Peyer's patch (tissue), 4 donors: Measurements from ENCODE around the gene SMYD3. TPM values are rescaled to one million over a fixed set of nuclear protein-coding genes. Genes with fewer than 3 reads are reported as not detected.

Source experiments
- DNase-seq, 3 donors: peaks; one replicate each; pipeline ENCODE4 v3.0.0-alpha.2; 2017 to 2019
- H3K27ac ChIP-seq, 4 donors: fragments of 200-600 bp; sonication (generic); one replicate each; pipeline ENCODE4 v1.5.1; 2016 to 2019
- H3K27me3 ChIP-seq, 2 donors: fragments of 200-600 bp; sonication (generic); one replicate each; pipeline ENCODE4 v1.5.1; 2019
- H3K36me3 ChIP-seq, 3 donors: fragments of 200-600 bp; sonication (generic); one replicate each; pipeline ENCODE4 v1.5.1; 2016 to 2019
- H3K4me1 ChIP-seq, 4 donors: fragments of 200-600 bp; sonication (generic); one replicate each; pipeline ENCODE4 v1.5.1; 2016 to 2019
- H3K4me3 ChIP-seq, 4 donors: fragments of 200-600 bp; sonication (generic); 1 replicate in 3 of 4; 2 replicates in 1 of 4; pipeline ENCODE4 v1.5.1; 2016 to 2019; ENCODE audit warnings: mild to moderate bottlenecking in 1 of 4
- H3K9me3 ChIP-seq, 4 donors: fragments of 200-600 bp; sonication (generic); one replicate each; pipeline ENCODE4 v1.5.1; 2016 to 2019; ENCODE audit warnings: mild to moderate bottlenecking in 1 of 4
- CTCF ChIP-seq, 6 experiments: fragments of 450-650 bp in 4 of 6; fragments of 200-600 bp in 2 of 6; sonication (generic) in 1 of 6; IDR thresholded peaks; one replicate each; pipeline ENCODE4 v1.5.1; 2017 to 2019; ENCODE audit warnings: antibody characterized with exemption in 6 of 6, mild to moderate bottlenecking in 3 of 6, moderate library complexity in 1 of 6
- POLR2A ChIP-seq, 2 donors: fragments of 450-650 bp; IDR thresholded peaks; one replicate each; pipeline ENCODE4 v1.5.1; 2017; ENCODE audit warnings: antibody characterized with exemption in 2 of 2, mild to moderate bottlenecking in 2 of 2, moderate library complexity in 2 of 2
- total RNA-seq, 4 donors: library from RNA; depleted of rRNA; stranded (reverse); fragments of >200 nt; gene quantifications; one replicate each; pipeline ENCODE4 v1.1.0, GENCODE V29; 2016

SMYD3 gene
- total RNA-seq, 4 donors from 2014 or later: 19.8 to 55.3 (median 26.9) TPM

- Histone ChIP-seq H3K9me3 (no peaks in the 10 kb centered on the region), H3K36me3 (no peaks in the 10 kb centered on the region), H3K27me3 (no peaks in the 10 kb centered on the region), H3K27ac (no peak overlapping the region), H3K4me1 (no peaks in the 10 kb centered on the region), H3K4me3 (no peak overlapping the region)
- TF ChIP-seq POLR2A (IDR thresholded peaks at IDR 0.05) (no peak), CTCF (IDR thresholded peaks at IDR 0.05) (no peak)
- no peak for DNase-seq
These were observed 370.6 kb downstream of the SMYD3 start for GRCh38 chr1:246136477-246136876.

- Histone ChIP-seq H3K4me3 (no peak overlapping the region), H3K36me3 (no peaks in the 10 kb centered on the region), H3K4me1 (no peaks in the 10 kb centered on the region), H3K27ac (no peak overlapping the region), H3K27me3 (no peaks in the 10 kb centered on the region), H3K9me3 (no peaks in the 10 kb centered on the region)
- no peak for DNase-seq
- TF ChIP-seq POLR2A (IDR thresholded peaks at IDR 0.05): no peak
- no peak for TF ChIP-seq CTCF (IDR thresholded peaks at IDR 0.05)
These were observed 372.3 kb downstream of the SMYD3 start for GRCh38 chr1:246134789-246135188.

- Histone ChIP-seq H3K9me3 (no peaks in the 10 kb centered on the region), H3K27me3 (no peaks in the 10 kb centered on the region), H3K27ac (no peak overlapping the region), H3K36me3 (no peaks in the 10 kb centered on the region), H3K4me1 (no peaks in the 10 kb centered on the region), H3K4me3 (no peak overlapping the region)
- no peak for DNase-seq
- TF ChIP-seq POLR2A (IDR thresholded peaks at IDR 0.05) (no peak), CTCF (IDR thresholded peaks at IDR 0.05) (no peak)
These were observed 376.0 kb downstream of the SMYD3 start for GRCh38 chr1:246131095-246131494.

- no peak for TF ChIP-seq CTCF (IDR thresholded peaks at IDR 0.05)
- no peak for TF ChIP-seq POLR2A (IDR thresholded peaks at IDR 0.05)
- H3K27me3 ChIP-seq: no peaks in the 10 kb centered on the region
- H3K4me1 ChIP-seq: no peaks in the 10 kb centered on the region
- H3K4me3 ChIP-seq: no peak overlapping the region
- H3K9me3 ChIP-seq: no peaks in the 10 kb centered on the region
- DNase-seq: no peak
- H3K27ac ChIP-seq: no peak overlapping the region
- no peaks in the 10 kb centered on the region for H3K36me3 ChIP-seq
These were observed 378.5 kb downstream of the SMYD3 start for GRCh38 chr1:246128494-246129069.

GRCh38 chr1:246126580-246126979 is 380.5 kb downstream of the SMYD3 start:
- DNase-seq: no peak
- H3K4me3 ChIP-seq: no peak overlapping the region
- no peaks in the 10 kb centered on the region for H3K4me1 ChIP-seq
- no peak for TF ChIP-seq CTCF (IDR thresholded peaks at IDR 0.05)
- TF ChIP-seq POLR2A (IDR thresholded peaks at IDR 0.05): no peak
- H3K9me3 ChIP-seq: no peaks in the 10 kb centered on the region
- H3K36me3 ChIP-seq: no peaks in the 10 kb centered on the region
- no peaks in the 10 kb centered on the region for H3K27me3 ChIP-seq
- H3K27ac ChIP-seq: no peak overlapping the region

GRCh38 chr1:246122071-246122470 is 385.0 kb downstream of the SMYD3 start:
- Histone ChIP-seq H3K9me3 (no peaks in the 10 kb centered on the region), H3K27ac (no peak overlapping the region), H3K36me3 (no peaks in the 10 kb centered on the region), H3K4me3 (no peak overlapping the region), H3K4me1 (no peaks in the 10 kb centered on the region), H3K27me3 (no peaks in the 10 kb centered on the region)
- TF ChIP-seq CTCF (IDR thresholded peaks at IDR 0.05) (no peak), POLR2A (IDR thresholded peaks at IDR 0.05) (no peak)
- no peak for DNase-seq
